ENCODE results near the gene TXN.

Gene TXN

GRCh38 chr9:110220809-110221208, 35.5 kb downstream of the TXN start:
- DNase-seq (ENCODE audit: low spot score), result no peak
- in situ Hi-C loops (cut with MboI; ENCODE audit: low sequenced_read_pairs, unreplicated experiment), result loop anchor here (25.0 kb wide), 1 partner anchor 391 kb away; no protein-coding TSS in a partner anchor
- TF ChIP-seq CTCF (IDR thresholded peaks at IDR 0.05; ENCODE audit: borderline replicate concordance, control extremely low read depth, extremely low read depth, insufficient read depth, missing control alignments), result no peak

- DNase-seq (ENCODE audit: low spot score), result peak; percentile 34
- in situ Hi-C loops (cut with MboI; ENCODE audit: low sequenced_read_pairs, unreplicated experiment), result loop anchor here (25.0 kb wide), 1 partner anchor 395 kb away; no protein-coding TSS in a partner anchor
- TF ChIP-seq CTCF (IDR thresholded peaks at IDR 0.05; ENCODE audit: borderline replicate concordance, control extremely low read depth, extremely low read depth, insufficient read depth, missing control alignments), result peak; percentile 70
These were observed 38.6 kb downstream of the TXN start for GRCh38 chr9:110217656-110218099.

- no peak for TF ChIP-seq CTCF (IDR thresholded peaks at IDR 0.05; ENCODE audit: borderline replicate concordance, control extremely low read depth, extremely low read depth, insufficient read depth, missing control alignments)
- no peak for DNase-seq (ENCODE audit: low spot score)
These were observed 41.5 kb downstream of the TXN start for GRCh38 chr9:110214586-110215355.

GRCh38 chr9:110214090-110214489, 42.2 kb downstream of the TXN start:
- no peak for DNase-seq (ENCODE audit: low spot score)
- TF ChIP-seq CTCF (IDR thresholded peaks at IDR 0.05; ENCODE audit: borderline replicate concordance, control extremely low read depth, extremely low read depth, insufficient read depth, missing control alignments), result no peak
- in situ Hi-C loops (cut with MboI; ENCODE audit: low sequenced_read_pairs, unreplicated experiment), result loop anchor here (25.0 kb wide), 1 partner anchor 398 kb away; no protein-coding TSS in a partner anchor

More at GRCh38 chr9:110214586-110215355, 41.5 kb downstream of the TXN start:
- in situ Hi-C loops (cut with MboI; ENCODE audit: low sequenced_read_pairs, unreplicated experiment), result loop anchor here (25.0 kb wide), 1 partner anchor 398 kb away; no protein-coding TSS in a partner anchor

GRCh38 chr9:110213413-110214044, 42.8 kb downstream of the TXN start:
- in situ Hi-C loops (cut with MboI; ENCODE audit: low sequenced_read_pairs, unreplicated experiment), result loop anchor here (25.0 kb wide), 1 partner anchor 399 kb away; no protein-coding TSS in a partner anchor
- no peak for TF ChIP-seq CTCF (IDR thresholded peaks at IDR 0.05; ENCODE audit: borderline replicate concordance, control extremely low read depth, extremely low read depth, insufficient read depth, missing control alignments)
- DNase-seq (ENCODE audit: low spot score), result no peak

- no peak for DNase-seq (ENCODE audit: low spot score)
- TF ChIP-seq CTCF (IDR thresholded peaks at IDR 0.05; ENCODE audit: borderline replicate concordance, control extremely low read depth, extremely low read depth, insufficient read depth, missing control alignments), result no peak
- in situ Hi-C loops (cut with MboI; ENCODE audit: low sequenced_read_pairs, unreplicated experiment), result loop anchor here (25.0 kb wide), 1 partner anchor 404 kb away; no protein-coding TSS in a partner anchor
These were observed 48.3 kb downstream of the TXN start, which contains the start of gene C9orf152 for GRCh38 chr9:110208031-110208430. Gene C9orf152 (minus strand): TSS chr9:110208159. CDS start chr9:110207579, 580 bp downstream.
